ENCODE data around the gene PREX1.
"Not testable (repeated sequence)": the region's sequence is repeated elsewhere in the genome, so short reads cannot be mapped to it uniquely, and the experiment has no call there.

PREX1 gene

DNA sequence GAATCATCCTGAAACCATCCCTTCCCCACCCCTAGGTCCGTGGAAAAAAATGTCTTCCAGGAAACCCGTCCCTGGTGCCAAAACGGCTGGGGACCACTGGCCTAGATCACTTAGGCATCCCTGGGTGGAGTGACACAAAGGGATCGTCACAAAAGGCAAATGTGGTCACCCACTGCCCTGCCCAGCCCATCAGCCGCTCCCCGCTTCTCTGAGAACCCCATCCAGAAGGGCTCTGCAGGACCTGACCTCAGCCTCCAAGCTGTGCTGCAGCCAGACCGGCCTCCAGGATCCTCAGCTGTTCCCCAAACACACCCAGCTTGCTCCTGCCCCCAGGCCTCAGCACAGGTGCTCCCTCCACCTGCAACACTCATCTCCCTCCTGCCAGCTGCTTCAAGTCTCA is 61.6 kb downstream of the PREX1 start:
- Histone ChIP-seq H3K9ac (ENCODE audit: low read depth, low read length) (no peak overlapping the region), H3K36me3 (ENCODE audit: insufficient read depth, low read length) (no peaks in the 10 kb centered on the region), H3K4me1 (ENCODE audit: insufficient read depth, low read length) (no peaks in the 10 kb centered on the region; the same call in 1 of the 2 replicates), H3K9me3 (ENCODE audit: control insufficient read depth, insufficient read depth, low read length) (no peaks in the 10 kb centered on the region)

DNA sequence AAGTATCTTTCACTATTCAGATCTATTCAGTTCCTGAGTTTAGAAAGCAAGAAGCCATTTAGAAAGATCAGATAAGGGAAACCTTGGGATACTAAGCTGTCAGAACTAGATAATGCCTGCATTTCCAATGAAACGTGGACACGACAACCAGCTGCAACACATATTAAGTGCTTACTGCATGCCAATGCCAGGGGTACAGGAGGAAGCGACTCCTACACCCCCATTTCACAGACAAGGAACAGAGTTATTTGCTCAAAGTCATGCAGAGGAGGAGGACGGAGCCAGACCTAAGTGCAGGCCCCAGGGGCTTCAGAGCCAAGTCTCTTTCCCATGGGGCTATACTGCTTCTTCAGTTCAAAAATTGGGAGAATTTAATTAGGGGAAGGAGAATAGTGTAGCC is 62.4 kb downstream of the PREX1 start:
- peaks cover 4% of the 10 kb centered on the region for H3K4me1 ChIP-seq (ENCODE audit: insufficient read depth, low read length)
- no peak overlapping the region for H3K9ac ChIP-seq (ENCODE audit: low read depth, low read length)
- H3K36me3 ChIP-seq (ENCODE audit: insufficient read depth, low read length), result no peaks in the 10 kb centered on the region
- no peaks in the 10 kb centered on the region for H3K9me3 ChIP-seq (ENCODE audit: control insufficient read depth, insufficient read depth, low read length)

GRCh38 chr20:48763216-48763914 is 64.4 kb downstream of the PREX1 start:
- Histone ChIP-seq H3K9me3 (ENCODE audit: control insufficient read depth, insufficient read depth, low read length) (no peaks in the 10 kb centered on the region), H3K9ac (ENCODE audit: low read depth, low read length) (no peak overlapping the region), H3K36me3 (ENCODE audit: insufficient read depth, low read length) (no peaks in the 10 kb centered on the region), H3K4me1 (ENCODE audit: insufficient read depth, low read length) (peaks cover 4% of the 10 kb centered on the region)

DNA sequence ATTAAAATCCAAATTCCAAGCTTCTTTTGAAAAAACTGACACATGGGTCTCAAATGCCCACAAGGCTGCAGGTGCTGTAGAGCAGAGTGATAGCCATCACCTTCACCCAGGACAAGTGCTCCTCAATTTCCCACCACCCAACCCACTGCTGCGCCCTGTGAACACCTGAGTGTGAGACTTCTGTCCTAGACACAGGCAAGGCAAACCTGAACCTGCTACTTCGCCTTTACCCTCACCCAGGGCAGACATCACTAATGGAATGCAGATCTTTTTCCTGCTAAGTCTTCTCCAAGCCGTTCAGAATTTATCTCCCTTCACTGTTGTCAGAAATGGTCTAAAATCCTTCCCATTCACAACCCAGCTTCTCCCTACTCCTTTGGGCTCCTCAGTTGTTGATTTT is 65.9 kb downstream of the PREX1 start:
- H3K9ac ChIP-seq (ENCODE audit: low read depth, low read length), result no peak overlapping the region
- H3K9me3 ChIP-seq (ENCODE audit: control insufficient read depth, insufficient read depth, low read length), result no peaks in the 10 kb centered on the region
- H3K4me1 ChIP-seq (ENCODE audit: insufficient read depth, low read length), result peaks cover 4% of the 10 kb centered on the region
- H3K36me3 ChIP-seq (ENCODE audit: insufficient read depth, low read length), result no peaks in the 10 kb centered on the region

DNA sequence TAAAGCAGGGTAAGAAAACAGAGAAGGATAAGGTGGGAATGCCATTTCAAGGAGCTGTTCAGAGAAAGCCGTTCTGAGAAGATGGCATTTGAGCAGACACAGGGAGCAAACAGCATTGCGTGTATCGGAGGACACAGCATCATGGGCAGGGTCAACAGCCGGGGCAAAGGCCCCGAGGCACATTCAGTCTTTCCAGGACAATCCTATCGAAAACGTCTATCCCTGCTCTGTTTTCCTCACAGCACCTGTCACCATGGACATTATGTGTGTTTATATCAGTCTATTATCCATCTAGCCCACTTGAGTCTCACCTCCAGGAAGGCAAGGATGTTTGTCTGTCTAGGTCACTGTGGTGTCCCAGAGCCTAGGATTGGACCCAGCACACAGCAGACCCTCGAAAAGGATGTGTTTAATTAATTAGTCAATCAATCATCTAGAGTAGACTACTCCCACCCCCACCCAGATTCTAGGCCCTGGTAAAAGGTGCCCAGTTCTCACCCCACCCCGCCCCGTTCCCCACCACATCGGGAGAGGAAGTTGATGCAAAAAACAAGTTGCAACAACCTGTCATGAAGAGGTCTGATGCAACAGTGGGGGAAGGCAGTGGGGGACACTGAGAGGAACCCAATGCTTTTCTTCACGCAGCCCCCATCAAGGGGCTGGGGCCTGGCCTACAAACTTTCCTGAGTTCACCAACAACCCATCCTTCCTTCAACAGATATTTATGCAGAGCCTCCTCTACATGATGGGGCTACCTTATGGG is 66.6 kb downstream of the PREX1 start:
- Histone ChIP-seq H3K9ac (ENCODE audit: low read depth, low read length) (no peak overlapping the region), H3K9me3 (ENCODE audit: control insufficient read depth, insufficient read depth, low read length) (no peaks in the 10 kb centered on the region), H3K4me1 (ENCODE audit: insufficient read depth, low read length) (peaks cover 4% of the 10 kb centered on the region)

GRCh38 chr20:48760403-48760983 is 67.3 kb downstream of the PREX1 start:
- H3K36me3 ChIP-seq (ENCODE audit: insufficient read depth, low read length), result no peaks in the 10 kb centered on the region
- peaks cover 4% of the 10 kb centered on the region for H3K4me1 ChIP-seq (ENCODE audit: insufficient read depth, low read length)
- no peaks in the 10 kb centered on the region for H3K9me3 ChIP-seq (ENCODE audit: control insufficient read depth, insufficient read depth, low read length)
- H3K9ac ChIP-seq (ENCODE audit: low read depth, low read length), result no peak overlapping the region

More for the DNA sequence above, 66.6 kb downstream of the PREX1 start:
- H3K36me3 ChIP-seq (ENCODE audit: insufficient read depth, low read length), result no peaks in the 10 kb centered on the region

GRCh38 chr20:48759631-48760245 is 68.1 kb downstream of the PREX1 start:
- Histone ChIP-seq H3K9ac (ENCODE audit: low read depth, low read length) (no peak overlapping the region), H3K9me3 (ENCODE audit: control insufficient read depth, insufficient read depth, low read length) (no peaks in the 10 kb centered on the region), H3K36me3 (ENCODE audit: insufficient read depth, low read length) (no peaks in the 10 kb centered on the region), H3K4me1 (ENCODE audit: insufficient read depth, low read length) (peaks cover 4% of the 10 kb centered on the region)

GRCh38 chr20:48758206-48758820 is 69.5 kb downstream of the PREX1 start:
- peaks cover 13% of the 10 kb centered on the region for H3K4me1 ChIP-seq (ENCODE audit: insufficient read depth, low read length)
- no peaks in the 10 kb centered on the region for H3K9me3 ChIP-seq (ENCODE audit: control insufficient read depth, insufficient read depth, low read length)
- H3K36me3 ChIP-seq (ENCODE audit: insufficient read depth, low read length), result no peaks in the 10 kb centered on the region
- H3K9ac ChIP-seq (ENCODE audit: low read depth, low read length), result no peak overlapping the region

DNA sequence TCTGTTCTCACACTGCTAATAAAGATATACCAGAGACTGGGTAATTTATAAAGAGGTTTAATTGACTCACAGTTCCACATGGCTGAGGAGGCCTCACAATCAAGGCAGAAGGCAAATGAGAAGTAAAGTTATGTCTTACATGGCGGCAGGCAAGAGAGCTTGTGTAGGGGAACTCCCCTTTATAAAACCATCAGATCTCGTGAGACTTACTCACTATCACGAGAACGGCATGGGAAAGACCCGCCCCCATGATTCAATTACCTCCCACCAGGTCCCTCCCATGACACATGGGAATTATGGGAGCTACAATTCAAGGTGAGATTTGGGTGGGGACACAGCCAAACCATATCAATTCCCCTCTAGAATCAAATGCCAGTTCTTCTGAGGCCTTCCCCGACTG is 71.0 kb downstream of the PREX1 start:
- peaks cover 17% of the 10 kb centered on the region for H3K4me1 ChIP-seq (ENCODE audit: insufficient read depth, low read length)
- not testable (repeated sequence) for H3K9ac ChIP-seq (ENCODE audit: low read depth, low read length)

GRCh38 chr20:48754292-48754691 is 73.5 kb downstream of the PREX1 start:
- Histone ChIP-seq H3K9me3 (ENCODE audit: control insufficient read depth, insufficient read depth, low read length) (no peaks in the 10 kb centered on the region), H3K4me1 (ENCODE audit: insufficient read depth, low read length) (peaks cover 18% of the 10 kb centered on the region), H3K36me3 (ENCODE audit: insufficient read depth, low read length) (no peaks in the 10 kb centered on the region), H3K9ac (ENCODE audit: low read depth, low read length) (no peak overlapping the region)

More for the DNA sequence above, 71.0 kb downstream of the PREX1 start:
- not testable (repeated sequence) for H3K36me3 ChIP-seq (ENCODE audit: insufficient read depth, low read length); H3K9me3 ChIP-seq (ENCODE audit: control insufficient read depth, insufficient read depth, low read length)

GRCh38 chr20:48752963-48753362 is 74.8 kb downstream of the PREX1 start:
- Histone ChIP-seq H3K9me3 (ENCODE audit: control insufficient read depth, insufficient read depth, low read length) (no peaks in the 10 kb centered on the region), H3K36me3 (ENCODE audit: insufficient read depth, low read length) (no peaks in the 10 kb centered on the region), H3K4me1 (ENCODE audit: insufficient read depth, low read length) (peaks cover 18% of the 10 kb centered on the region), H3K9ac (ENCODE audit: low read depth, low read length) (no peak overlapping the region)

DNA sequence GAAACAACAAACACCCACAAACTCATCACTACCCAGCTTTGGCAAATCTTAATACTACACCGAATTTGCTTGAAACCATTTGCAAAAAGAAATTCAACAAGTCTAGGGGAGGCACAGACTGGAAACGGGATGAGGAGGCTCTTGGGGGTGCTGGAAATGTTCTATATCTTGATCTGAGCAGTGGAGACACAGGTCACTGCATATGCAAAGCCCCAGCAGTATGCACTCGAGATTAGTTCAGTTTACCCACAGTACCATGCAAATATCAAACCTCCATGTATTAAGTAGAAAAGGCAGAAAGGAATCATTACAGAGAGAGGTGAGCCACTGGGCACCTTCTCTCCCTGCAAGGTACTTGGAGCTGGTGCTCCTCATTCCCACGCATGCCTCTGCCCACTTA is 75.9 kb downstream of the PREX1 start:
- Histone ChIP-seq H3K36me3 (ENCODE audit: insufficient read depth, low read length) (no peaks in the 10 kb centered on the region), H3K4me1 (ENCODE audit: insufficient read depth, low read length) (peaks cover 21% of the 10 kb centered on the region), H3K9me3 (ENCODE audit: control insufficient read depth, insufficient read depth, low read length) (no peaks in the 10 kb centered on the region), H3K9ac (ENCODE audit: low read depth, low read length) (no peak overlapping the region)

- Histone ChIP-seq H3K9me3 (ENCODE audit: control insufficient read depth, insufficient read depth, low read length) (no peaks in the 10 kb centered on the region), H3K9ac (ENCODE audit: low read depth, low read length) (no peak overlapping the region), H3K36me3 (ENCODE audit: insufficient read depth, low read length) (no peaks in the 10 kb centered on the region), H3K4me1 (ENCODE audit: insufficient read depth, low read length) (peaks cover 21% of the 10 kb centered on the region)
Measured at GRCh38 chr20:48750941-48751635, 76.7 kb downstream of the PREX1 start.

DNA sequence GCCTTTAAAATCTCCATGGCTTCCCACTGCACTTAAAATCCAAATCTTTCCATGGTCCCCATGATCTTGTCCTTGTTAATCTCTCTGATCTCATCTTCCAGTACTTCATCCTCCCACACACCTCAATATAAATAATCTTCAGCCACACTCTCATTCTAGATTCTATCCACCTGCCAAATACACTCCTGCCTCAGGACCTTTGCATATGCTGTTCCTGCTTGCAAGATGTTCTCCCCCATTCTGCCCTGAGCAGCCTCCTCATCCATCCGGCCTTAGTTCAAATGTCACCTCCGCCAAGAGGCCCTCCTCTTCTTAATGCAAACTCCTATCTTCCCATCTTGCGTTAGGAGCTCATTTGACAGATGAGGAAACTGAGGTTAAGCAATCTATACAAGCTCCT is 77.4 kb downstream of the PREX1 start:
- Histone ChIP-seq H3K4me1 (ENCODE audit: insufficient read depth, low read length) (peaks cover 21% of the 10 kb centered on the region), H3K9ac (ENCODE audit: low read depth, low read length) (no peak overlapping the region), H3K36me3 (ENCODE audit: insufficient read depth, low read length) (no peaks in the 10 kb centered on the region), H3K9me3 (ENCODE audit: control insufficient read depth, insufficient read depth, low read length) (no peaks in the 10 kb centered on the region)
